ENCODE measurements around the gene ST3GAL2. TPM values are rescaled to one million over a fixed set of nuclear protein-coding genes. Genes with fewer than 3 reads are reported as not detected.

ST3GAL2 gene
- total RNA-seq, 4 donors from 2014 or later: 7.1 to 16.5 (median 11.1) TPM

GRCh38 chr16:70419384-70420327 is 19.2 kb downstream of the ST3GAL2 start:
- Histone ChIP-seq H3K4me3 (no peak overlapping the region), H3K36me3 (peaks cover 1% of the 10 kb centered on the region), H3K9me3 (no peaks in the 10 kb centered on the region), H3K27ac (no peak overlapping the region), H3K27me3 (no peaks in the 10 kb centered on the region), H3K4me1 (peaks cover 25% of the 10 kb centered on the region)
- 91% methylated on average over 13 of the region's 14 CpGs for WGBS
- no peak for DNase-seq (ENCODE audit: low spot score in 2 of 2)
- TF ChIP-seq POLR2AphosphoS5 (IDR thresholded peaks at IDR 0.05): no peak
- TF ChIP-seq EP300 (IDR thresholded peaks at IDR 0.05): no peak
- no peak for TF ChIP-seq POLR2A (IDR thresholded peaks at IDR 0.05)
- TF ChIP-seq, protein P1, sequence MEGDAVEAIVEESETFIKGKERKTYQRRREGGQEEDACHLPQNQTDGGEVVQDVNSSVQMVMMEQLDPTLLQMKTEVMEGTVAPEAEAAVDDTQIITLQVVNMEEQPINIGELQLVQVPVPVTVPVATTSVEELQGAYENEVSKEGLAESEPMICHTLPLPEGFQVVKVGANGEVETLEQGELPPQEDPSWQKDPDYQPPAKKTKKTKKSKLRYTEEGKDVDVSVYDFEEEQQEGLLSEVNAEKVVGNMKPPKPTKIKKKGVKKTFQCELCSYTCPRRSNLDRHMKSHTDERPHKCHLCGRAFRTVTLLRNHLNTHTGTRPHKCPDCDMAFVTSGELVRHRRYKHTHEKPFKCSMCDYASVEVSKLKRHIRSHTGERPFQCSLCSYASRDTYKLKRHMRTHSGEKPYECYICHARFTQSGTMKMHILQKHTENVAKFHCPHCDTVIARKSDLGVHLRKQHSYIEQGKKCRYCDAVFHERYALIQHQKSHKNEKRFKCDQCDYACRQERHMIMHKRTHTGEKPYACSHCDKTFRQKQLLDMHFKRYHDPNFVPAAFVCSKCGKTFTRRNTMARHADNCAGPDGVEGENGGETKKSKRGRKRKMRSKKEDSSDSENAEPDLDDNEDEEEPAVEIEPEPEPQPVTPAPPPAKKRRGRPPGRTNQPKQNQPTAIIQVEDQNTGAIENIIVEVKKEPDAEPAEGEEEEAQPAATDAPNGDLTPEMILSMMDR (IDR thresholded peaks at IDR 0.05): no peak

DNA sequence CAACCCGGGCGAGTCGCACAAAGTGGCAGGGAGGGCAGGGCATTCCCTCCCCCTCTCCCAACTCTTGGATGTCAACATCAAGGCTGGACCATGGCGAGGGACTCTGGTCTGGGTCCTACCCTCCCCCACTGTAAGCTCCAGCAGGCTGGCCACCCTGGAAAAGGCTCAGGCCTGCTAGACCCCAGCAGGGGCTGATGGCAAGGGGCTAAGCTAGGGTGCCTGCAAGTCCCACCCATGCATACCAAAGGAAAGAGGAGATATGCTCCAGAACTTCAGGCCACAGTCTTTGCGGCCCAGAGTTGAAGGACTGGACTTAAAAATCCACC is 19.9 kb downstream of the ST3GAL2 start:
- peaks cover 29% of the 10 kb centered on the region for H3K4me1 ChIP-seq
- WGBS: 93% methylated on average over 2 of the region's 5 CpGs

DNA sequence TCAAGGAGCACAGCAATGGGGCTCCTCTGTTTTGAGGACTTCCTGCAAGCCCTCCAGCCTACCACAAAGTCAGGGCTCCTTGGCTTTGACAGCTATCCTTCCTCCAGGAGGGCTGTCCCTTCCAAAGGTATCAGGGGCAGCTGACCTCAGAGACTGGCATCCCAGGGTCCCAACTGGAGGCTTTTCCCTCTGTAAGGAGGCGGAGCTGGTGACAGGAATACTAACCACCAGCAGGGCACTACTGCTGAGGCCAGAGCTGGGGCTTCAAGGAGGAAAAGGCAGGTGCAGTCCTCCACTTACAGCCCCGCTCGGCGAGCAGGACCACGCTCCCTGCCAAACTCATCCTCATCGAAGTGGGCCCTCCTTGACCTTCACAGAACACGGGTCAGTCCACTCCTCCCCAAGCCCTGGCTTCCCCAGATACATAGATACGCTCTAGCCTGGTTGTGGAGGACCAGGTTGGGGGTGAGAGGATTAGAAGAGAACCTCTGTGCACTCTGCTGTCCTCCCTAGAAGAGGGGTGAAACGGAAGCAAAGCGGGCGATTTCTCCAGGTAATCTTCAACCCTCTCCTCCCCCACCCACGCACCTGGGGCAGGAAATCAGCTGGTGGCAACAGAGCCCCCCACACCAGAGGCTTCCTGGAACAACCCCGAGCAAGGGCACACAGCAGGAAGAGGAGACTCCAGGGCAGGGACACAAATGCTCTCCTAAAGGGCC is 20.5 kb downstream of the ST3GAL2 start:
- 78% methylated on average over 13 of the region's 13 CpGs for WGBS

More for the DNA sequence above, 19.9 kb downstream of the ST3GAL2 start:
- Histone ChIP-seq H3K9me3 (no peaks in the 10 kb centered on the region), H3K36me3 (no peaks in the 10 kb centered on the region), H3K27ac (no peak overlapping the region), H3K4me3 (no peak overlapping the region), H3K27me3 (no peaks in the 10 kb centered on the region)
- TF ChIP-seq, protein P1 (IDR thresholded peaks at IDR 0.05): no peak
- TF ChIP-seq POLR2A (IDR thresholded peaks at IDR 0.05): no peak
- no peak for TF ChIP-seq EP300 (IDR thresholded peaks at IDR 0.05)
- no peak for TF ChIP-seq POLR2AphosphoS5 (IDR thresholded peaks at IDR 0.05)
- DNase-seq (ENCODE audit: low spot score in 2 of 2): no peak

DNA sequence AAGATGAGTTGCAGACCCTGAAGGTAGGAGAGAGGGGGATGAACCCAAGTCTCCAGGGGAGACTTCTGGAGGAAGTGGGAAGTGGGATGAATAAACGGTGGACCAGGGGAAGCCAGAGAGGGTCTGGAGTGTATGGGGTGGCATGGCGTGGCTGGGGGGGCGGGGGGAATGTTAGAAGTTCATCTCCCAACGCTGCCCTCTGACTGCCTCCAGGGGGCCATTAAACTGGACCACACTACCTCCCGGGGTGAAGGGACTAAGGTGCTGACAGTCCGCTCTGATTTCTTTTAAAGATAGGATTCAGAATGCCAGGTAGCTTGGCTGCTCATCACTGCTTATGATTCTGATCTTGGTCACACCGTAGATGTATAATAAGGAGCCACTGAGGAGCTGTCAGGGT is 21.2 kb downstream of the ST3GAL2 start:
- Histone ChIP-seq H3K9me3 (no peaks in the 10 kb centered on the region), H3K27ac (no peak overlapping the region), H3K27me3 (no peaks in the 10 kb centered on the region), H3K4me3 (no peak overlapping the region), H3K36me3 (no peaks in the 10 kb centered on the region), H3K4me1 (peaks cover 20% of the 10 kb centered on the region)
- WGBS: 77% methylated on average over 7 of the region's 7 CpGs
- TF ChIP-seq POLR2AphosphoS5 (IDR thresholded peaks at IDR 0.05): no peak
- no peak for TF ChIP-seq POLR2A (IDR thresholded peaks at IDR 0.05)
- no peak for TF ChIP-seq EP300 (IDR thresholded peaks at IDR 0.05)
- TF ChIP-seq, protein P1 (IDR thresholded peaks at IDR 0.05): no peak
- no peak for DNase-seq (ENCODE audit: low spot score in 2 of 2)

More for the DNA sequence above, 20.5 kb downstream of the ST3GAL2 start:
- DNase-seq (ENCODE audit: low spot score in 2 of 2): no peak
- Histone ChIP-seq H3K27me3 (no peaks in the 10 kb centered on the region), H3K4me1 (peaks cover 25% of the 10 kb centered on the region), H3K36me3 (no peaks in the 10 kb centered on the region), H3K9me3 (no peaks in the 10 kb centered on the region), H3K4me3 (no peak overlapping the region), H3K27ac (no peak overlapping the region)
- TF ChIP-seq POLR2AphosphoS5 (IDR thresholded peaks at IDR 0.05) (no peak), EP300 (IDR thresholded peaks at IDR 0.05) (no peak), POLR2A (IDR thresholded peaks at IDR 0.05) (no peak)
- TF ChIP-seq, protein P1 (IDR thresholded peaks at IDR 0.05): no peak

Measured in suprapubic skin (tissue), 4 donors.